SK-N-SH (cell line): ENCODE data around the gene FGF8. TPM values are rescaled to one million over a fixed set of nuclear protein-coding genes. Genes with fewer than 3 reads are reported as not detected.
"Not testable (repeated sequence)": the region's sequence is repeated elsewhere in the genome, so short reads cannot be mapped to it uniquely, and the experiment has no call there.

Experiments
- CTCF ChIA-PET: fragments of 300-600, 350-600 bp; formaldehyde crosslinking; extraction: SDS; loops from one replicate; lab custom pipeline; 2021; lab: Yijun Ruan, JAX
- POLR2A ChIA-PET: fragments of 350-600 bp; sonication (Branson Sonifier 250); formaldehyde crosslinking; extraction: SDS; loops from one replicate; lab custom pipeline; 2020; ENCODE audit warnings: antibody characterized with exemption, inconsistent platforms; lab: Yijun Ruan, JAX
- DNase-seq: peaks from one replicate; pipeline ENCODE4 v3.0.0; 2012
- H2AFZ ChIP-seq: fragments of 200-600 bp; sonication (generic); 2 replicates; pipeline ENCODE4 v1.8.1; 2016; ENCODE audit warnings: antibody characterized with exemption, mild to moderate bottlenecking, low read depth
- H3F3A ChIP-seq: fragments of 200-600 bp; sonication (generic); replicated peaks from 2 replicates; pipeline ENCODE3; 2016; ENCODE audit warnings: antibody characterized with exemption, mild to moderate bottlenecking; ENCODE audit not compliant: insufficient read depth
- H3K27ac ChIP-seq, 2 experiments: fragments of 200-500 bp in 1 of 2; fragments of 200-600 bp in 1 of 2; sonication (Bioruptor generic) in 1 of 2; sonication (generic), shearing (Covaris generic) in 1 of 2; 2 replicates each; pipeline versions ENCODE4 v1.5.1 to v1.6.1; 2014 to 2016; ENCODE audit warnings: low read depth in 2 of 2, inconsistent platforms in 1 of 2, low read length in 1 of 2, mild to moderate bottlenecking in 1 of 2, mixed read lengths in 1 of 2
- H3K27me3 ChIP-seq: fragments of 200-600 bp; sonication (generic), shearing (Covaris generic); 2 replicates; pipeline ENCODE4 v1.6.1; 2016; ENCODE audit warnings: mixed run types; ENCODE audit not compliant: insufficient read depth
- H3K36me3 ChIP-seq, 2 experiments: fragments of 200-500 bp in 1 of 2; fragments of 200-600 bp in 1 of 2; sonication (Bioruptor generic) in 1 of 2; sonication (generic) in 1 of 2; replicated peaks in 1 of 2; 2 replicates each; pipeline versions ENCODE3 to v1.5.1; 2014 to 2016; ENCODE audit warnings: low read length in 1 of 2, mild to moderate bottlenecking in 1 of 2; ENCODE audit not compliant: insufficient read depth in 2 of 2, control insufficient read depth in 1 of 2
- H3K4me1 ChIP-seq, 2 experiments: fragments of 200-500 bp in 1 of 2; fragments of 200-600 bp in 1 of 2; sonication (Bioruptor generic) in 1 of 2; sonication (generic), shearing (Covaris generic) in 1 of 2; 2 replicates each; pipeline versions ENCODE4 v1.5.1 to v1.6.1; 2014 to 2016; ENCODE audit warnings: low read depth in 1 of 2, low read length in 1 of 2, mixed run types in 1 of 2; ENCODE audit not compliant: insufficient read depth in 2 of 2, control insufficient read depth in 1 of 2
- H3K4me2 ChIP-seq: fragments of 200-600 bp; sonication (generic), shearing (Covaris generic); 2 replicates; pipeline ENCODE4 v1.6.1; 2017; ENCODE audit warnings: mixed run types
- H3K4me3 ChIP-seq, 2 experiments: fragments of 200-500 bp in 1 of 2; fragments of 200-600 bp in 1 of 2; sonication (Bioruptor generic) in 1 of 2; sonication (generic), shearing (Covaris generic) in 1 of 2; 2 replicates each; pipeline versions ENCODE4 v1.5.1 to v1.8.1; 2014 to 2016; ENCODE audit warnings: low read depth in 2 of 2, inconsistent platforms in 1 of 2, low read length in 1 of 2, mild to moderate bottlenecking in 1 of 2, mixed read lengths in 1 of 2, moderate library complexity in 1 of 2
- H3K79me2 ChIP-seq: fragments of 200-600 bp; sonication (generic); 2 replicates; pipeline ENCODE4 v1.8.1; 2017; ENCODE audit warnings: mild to moderate bottlenecking; ENCODE audit not compliant: insufficient read depth
- H3K9ac ChIP-seq: fragments of 200-600 bp; sonication (generic); 2 replicates; pipeline ENCODE4 v1.6.1; 2017; ENCODE audit warnings: mixed run types
- H3K9me2 ChIP-seq: fragments of 200-600 bp; sonication (generic); 2 replicates; pipeline ENCODE4 v1.6.1; 2017; ENCODE audit warnings: mixed run types
- H3K9me3 ChIP-seq: fragments of 200-600 bp; sonication (generic); 2 replicates; pipeline ENCODE4 v1.6.1; 2017; ENCODE audit warnings: mixed run types, mild to moderate bottlenecking, moderate library complexity
- H4K20me1 ChIP-seq: fragments of 200-600 bp; sonication (generic); 2 replicates; pipeline ENCODE4 v1.6.1; 2017; ENCODE audit warnings: mild to moderate bottlenecking, mixed run types; ENCODE audit not compliant: insufficient read depth
- EP300 ChIP-seq, 2 experiments: IDR thresholded peaks; 2 replicates each; pipeline versions ENCODE4 v1.4.0 to v1.6.1; 2012; ENCODE audit warnings: borderline replicate concordance in 1 of 2, low read depth in 1 of 2, low read length in 1 of 2
- EZH2phosphoT487 ChIP-seq: fragments of 200-600 bp; sonication (generic); IDR thresholded peaks from 2 replicates; pipeline ENCODE4 v1.6.1; 2017; ENCODE audit warnings: low read depth, mixed run types, mild to moderate bottlenecking, antibody characterized with exemption, moderate library complexity, borderline replicate concordance
- FOXJ3 ChIP-seq: sonication (generic); formaldehyde crosslinking; IDR thresholded peaks from 2 replicates; pipeline ENCODE4 v1.5.1; 2020; ENCODE audit warnings: mild to moderate bottlenecking, missing genetic modification reagents
- FOXM1 ChIP-seq: IDR thresholded peaks from 2 replicates; pipeline ENCODE4 v1.4.0; 2012; ENCODE audit warnings: low read depth, mild to moderate bottlenecking
- GABPA ChIP-seq: IDR thresholded peaks from 2 replicates; pipeline ENCODE4 v1.4.0; 2012; ENCODE audit warnings: low read depth, mild to moderate bottlenecking
- IRF3 ChIP-seq: fragments of 150-350 bp; IDR thresholded peaks from 2 replicates; pipeline ENCODE4 v1.6.1; 2016; ENCODE audit warnings: mild to moderate bottlenecking, low read depth, low read length
- JUND ChIP-seq: IDR thresholded peaks from 2 replicates; pipeline ENCODE4 v1.4.0; 2012
- MAX ChIP-seq: IDR thresholded peaks from 2 replicates; pipeline ENCODE4 v1.4.0; 2012; ENCODE audit warnings: low read depth
- NFIC ChIP-seq: IDR thresholded peaks from 2 replicates; pipeline ENCODE4 v1.4.0; 2012; ENCODE audit warnings: borderline replicate concordance
- POLR2AphosphoS5 ChIP-seq: IDR thresholded peaks from 2 replicates; pipeline ENCODE4 v1.6.1; 2012; ENCODE audit warnings: low read depth, low read length
- RAD21 ChIP-seq: IDR thresholded peaks from 2 replicates; pipeline ENCODE4 v1.6.1; 2012; ENCODE audit warnings: mild to moderate bottlenecking, low read length
- REST ChIP-seq: IDR thresholded peaks from 2 replicates; pipeline ENCODE4 v1.6.1; 2012; ENCODE audit warnings: mild to moderate bottlenecking, low read depth, low read length, moderate library complexity
- RFX5 ChIP-seq: IDR thresholded peaks from 2 replicates; pipeline ENCODE4 v1.6.1; 2012; ENCODE audit warnings: mild to moderate bottlenecking, improper control_type of control experiment, low read length
- RXRA ChIP-seq: IDR thresholded peaks from 2 replicates; pipeline ENCODE4 v1.4.0; 2012; ENCODE audit warnings: low read depth, mild to moderate bottlenecking, borderline replicate concordance
- SIN3A ChIP-seq: IDR thresholded peaks from 2 replicates; pipeline ENCODE4 v1.6.1; 2012; ENCODE audit warnings: low read depth, mild to moderate bottlenecking, low read length, moderate library complexity, borderline replicate concordance
- SMC3 ChIP-seq: IDR thresholded peaks from 2 replicates; pipeline ENCODE4 v1.6.1; 2012; ENCODE audit warnings: low read depth, low read length, improper control_type of control experiment
- TAF1 ChIP-seq: IDR thresholded peaks from 2 replicates; pipeline ENCODE4 v1.6.1; 2012; ENCODE audit warnings: low read depth, mild to moderate bottlenecking, low read length, moderate library complexity, borderline replicate concordance
- TCF12 ChIP-seq: IDR thresholded peaks from 2 replicates; pipeline ENCODE4 v1.4.0; 2012
- USF1 ChIP-seq: IDR thresholded peaks from 2 replicates; pipeline ENCODE4 v1.4.0; 2012; ENCODE audit warnings: low read depth, borderline replicate concordance
- YY1 ChIP-seq: IDR thresholded peaks from 2 replicates; pipeline ENCODE4 v1.4.0; 2012; ENCODE audit warnings: low read depth, mild to moderate bottlenecking
- WGBS: methylation state at CpG from one replicate; pipeline ENCODE4 v1.1.6; 2017; ENCODE audit warnings: low lambda C conversion rate; 5-methylcytosine and 5-hydroxymethylcytosine counted together
- polyA plus RNA-seq, 3 experiments: library from polyadenylated mRNA; depleted of rRNA; stranded (reverse); fragments of >200 nt; gene quantifications; 2 replicates each; pipeline ENCODE4 v1.2.3, GENCODE V29; 2012

FGF8 gene
- polyA plus RNA-seq, 1 of the 3 experiments (the other 2 are of a cell fraction): not detected

GRCh38 chr10:101789686-101790085 is 13.8 kb upstream of the FGF8 start:
- CTCF ChIA-PET: interaction anchor here (1.3 kb wide), 1 partner anchor 8 kb away, joined by 5 read pairs; no protein-coding TSS in a partner anchor

GRCh38 chr10:101789231-101789630 is 13.3 kb upstream of the FGF8 start:
- H3K27ac ChIP-seq, H3K9me3 ChIP-seq, H2AFZ ChIP-seq, POLR2A ChIA-PET, H3K9ac ChIP-seq, H3K27me3 ChIP-seq, H3K4me1 ChIP-seq, H3K9me2 ChIP-seq, H3K4me2 ChIP-seq, DNase-seq, H3K4me3 ChIP-seq: not testable (repeated sequence)
- peaks cover 70 to 96% of the 10 kb centered on the region in 2 experiments for H3K36me3 ChIP-seq
- H3F3A ChIP-seq: peaks cover 86% of the 10 kb centered on the region
- CTCF ChIA-PET: interaction anchor here (1.3 kb wide), 1 partner anchor 8 kb away, joined by 5 read pairs; no protein-coding TSS in a partner anchor
- 93% methylated on average over 9 of the region's 9 CpGs for WGBS
- peaks cover 51% of the 10 kb centered on the region for H4K20me1 ChIP-seq
- peaks cover 64% of the 10 kb centered on the region for H3K79me2 ChIP-seq

More at GRCh38 chr10:101789686-101790085, 13.8 kb upstream of the FGF8 start:
- Histone ChIP-seq H3F3A (peaks cover 84% of the 10 kb centered on the region), H3K36me3 (peaks cover 70 to 96% of the 10 kb centered on the region in 2 experiments), H3K4me1 (peaks cover 0 to 2% of the 10 kb centered on the region in 2 experiments; a peak in 2 of 4 replicates), H3K79me2 (peaks cover 69% of the 10 kb centered on the region), H3K9me3 (no peaks in the 10 kb centered on the region), H3K27me3 (no peaks in the 10 kb centered on the region), H3K27ac (no peak overlapping the region), H3K9me2 (no peaks in the 10 kb centered on the region), H3K9ac (no peak overlapping the region), H4K20me1 (peaks cover 51% of the 10 kb centered on the region), H3K4me3 (no peak overlapping the region), H2AFZ (no peak overlapping the region), H3K4me2 (no peak overlapping the region)
- TF ChIP-seq EZH2phosphoT487: no peak
- no peak for TF ChIP-seq FOXM1
- no peak for TF ChIP-seq POLR2AphosphoS5
- TF ChIP-seq RFX5: no peak
- no peak for TF ChIP-seq MAX
- no peak for TF ChIP-seq NFIC
- no peak for TF ChIP-seq RAD21
- TF ChIP-seq YY1: no peak
- no peak for TF ChIP-seq REST
- no peak for TF ChIP-seq RXRA
- TF ChIP-seq GABPA: no peak
- no peak for TF ChIP-seq SIN3A
- TF ChIP-seq USF1: no peak
- no peak for TF ChIP-seq FOXJ3 (CRISPR knock-in tag)
- TF ChIP-seq TAF1: no peak
- no peak for TF ChIP-seq EP300 (IDR thresholded peaks at IDR 0.05; ENCODE audit: borderline replicate concordance in 1 of 2, low read depth in 1 of 2, low read length in 1 of 2)
- no peak for TF ChIP-seq JUND
- TF ChIP-seq TCF12: no peak
- no peak for TF ChIP-seq SMC3
- TF ChIP-seq IRF3: no peak
- no peak for DNase-seq
- POLR2A ChIA-PET: interaction anchor here (0.6 kb wide), 1 partner anchor 1562 kb away, joined by 4 read pairs; no protein-coding TSS in a partner anchor
- 95% methylated on average over 7 of the region's 7 CpGs for WGBS
